ENCODE measurements around the gene BCAS1. TPM values are rescaled to one million over a fixed set of nuclear protein-coding genes. Genes with fewer than 3 reads are reported as not detected.

The BCAS1 gene
- total and polyA plus RNA-seq, 2 experiments from 2014 or later, result not detected

GRCh38 chr20:53939572-53940359 lies 130.6 kb downstream of the BCAS1 start:
- Histone ChIP-seq H3K27ac (peak overlapping the region; percentile 87), H3K36me3 (no peaks in the 10 kb centered on the region), H3K4me3 (peak overlapping the region; percentile 8), H3K4me1 (ENCODE audit: low read depth) (peaks cover 43% of the 10 kb centered on the region), H3K9me3 (ENCODE audit: low read depth) (no peaks in the 10 kb centered on the region), H3K27me3 (no peaks in the 10 kb centered on the region)
- peak; percentile 94 to 97 for DNase-seq (ENCODE audit: low read depth in 1 of 2, low spot score in 1 of 2)
- peak; percentile 73 for TF ChIP-seq CTCF (IDR thresholded peaks at IDR 0.05; ENCODE audit: low read depth, low read length)

- Histone ChIP-seq H3K27me3 (no peaks in the 10 kb centered on the region), H3K4me1 (ENCODE audit: low read depth) (peaks cover 49% of the 10 kb centered on the region), H3K27ac (peak overlapping the region; percentile 86), H3K4me3 (no peak overlapping the region), H3K9me3 (ENCODE audit: low read depth) (no peaks in the 10 kb centered on the region), H3K36me3 (no peaks in the 10 kb centered on the region)
- DNase-seq (ENCODE audit: low read depth in 1 of 2, low spot score in 1 of 2), result no peak
- no peak for TF ChIP-seq CTCF (IDR thresholded peaks at IDR 0.05; ENCODE audit: low read depth, low read length)
Measured at GRCh38 chr20:53939190-53939571, 131.2 kb downstream of the BCAS1 start.

GRCh38 chr20:53938739-53939138 lies 131.7 kb downstream of the BCAS1 start:
- no peak overlapping the region for H3K4me3 ChIP-seq
- no peak for DNase-seq (ENCODE audit: low read depth in 1 of 2, low spot score in 1 of 2)
- H3K9me3 ChIP-seq (ENCODE audit: low read depth), result no peaks in the 10 kb centered on the region

GRCh38 chr20:53937929-53938367 lies 132.4 kb downstream of the BCAS1 start:
- Histone ChIP-seq H3K27me3 (no peaks in the 10 kb centered on the region), H3K36me3 (no peaks in the 10 kb centered on the region), H3K4me1 (ENCODE audit: low read depth) (peaks cover 49% of the 10 kb centered on the region), H3K4me3 (no peak overlapping the region), H3K27ac (no peak overlapping the region), H3K9me3 (ENCODE audit: low read depth) (no peaks in the 10 kb centered on the region)
- DNase-seq (ENCODE audit: low read depth in 1 of 2, low spot score in 1 of 2), result no peak
- no peak for TF ChIP-seq CTCF (IDR thresholded peaks at IDR 0.05; ENCODE audit: low read depth, low read length)

More at GRCh38 chr20:53938739-53939138, 131.7 kb downstream of the BCAS1 start:
- peaks cover 52% of the 10 kb centered on the region for H3K4me1 ChIP-seq (ENCODE audit: low read depth)
- H3K27ac ChIP-seq, result no peak overlapping the region
- H3K27me3 ChIP-seq, result no peaks in the 10 kb centered on the region
- no peaks in the 10 kb centered on the region for H3K36me3 ChIP-seq
- no peak for TF ChIP-seq CTCF (IDR thresholded peaks at IDR 0.05; ENCODE audit: low read depth, low read length)

GRCh38 chr20:53937339-53937741 lies 133.1 kb downstream of the BCAS1 start:
- no peaks in the 10 kb centered on the region for H3K27me3 ChIP-seq
- no peaks in the 10 kb centered on the region for H3K9me3 ChIP-seq (ENCODE audit: low read depth)
- no peaks in the 10 kb centered on the region for H3K36me3 ChIP-seq
- peak in 1 of 2 donors; percentile 51 for DNase-seq (ENCODE audit: low read depth in 1 of 2, low spot score in 1 of 2)
- H3K27ac ChIP-seq, result no peak overlapping the region
- H3K4me3 ChIP-seq, result no peak overlapping the region
- peaks cover 48% of the 10 kb centered on the region for H3K4me1 ChIP-seq (ENCODE audit: low read depth)
- TF ChIP-seq CTCF (IDR thresholded peaks at IDR 0.05; ENCODE audit: low read depth, low read length), result no peak

Data from cardiac muscle cell (in vitro differentiated cells and primary cell).